ENCODE data around the gene EOLA2. TPM values are rescaled to one million over a fixed set of nuclear protein-coding genes. Genes with fewer than 3 reads are reported as not detected.
A peak's percentile ranks its signal among the peaks of the same experiment; 100 is the strongest.

Gene EOLA2
- 16.3 TPM for total RNA-seq (2013)
- 10 to 100 TPM; 10.1 to 66.6 (median 22.5) TPM for polyA plus RNA-seq
- polyA minus RNA-seq: 13.0 and 17.2 TPM in 2 replicates
- 3.5 to 13.5 (median 11.9) reads per million in 11 experiments for total RNA-seq

GRCh38 chrX:149938427-149938880 lies at the start of gene EOLA2:
TSS of gene EOLA2 (minus strand) at chrX:149938491. CDS start at chrX:149933874, 4,617 bp downstream.
- 0% methylated on average over 31 of the region's 39 CpGs for WGBS (ENCODE audit: insufficient coverage)
- TF ChIP-seq CTCF (IDR thresholded peaks at IDR 0.05): peak; percentile 36
- intact Hi-C loops (cut with micrococcal nuclease): no loop called here

GRCh38 chrX:149987613-149988012 lies 49.3 kb upstream of the EOLA2 start:
- intact Hi-C loops (cut with micrococcal nuclease): no loop called here
- no peaks in the 10 kb centered on the region for H3K27me3 Mint-ChIP-seq (ENCODE audit: low read depth in 3 of 3)

More at GRCh38 chrX:149938427-149938880, at the start of gene EOLA2:
- peaks cover 3 to 5% of the 10 kb centered on the region in 2 donors for H3K36me3 ChIP-seq (replicated peaks in 1 of 2; ENCODE audit: control insufficient read depth in 1 of 2, insufficient read depth in 2 of 2, low read length in 2 of 2)
- H3K27ac ChIP-seq (ENCODE audit: low read depth in 1 of 2, low read length in 2 of 2): peak within 1 kb of the TSS; percentile 87 to 95
- H3K9ac ChIP-seq (ENCODE audit: insufficient read depth, low read length, poor library complexity, severe bottlenecking): peak within 1 kb of the TSS; percentile 77
- peaks cover 11 to 14% of the 10 kb centered on the region in 2 donors for H3K36me3 Mint-ChIP-seq
- peak within 1 kb of the TSS; percentile 77 to 89 for H3K4me3 Mint-ChIP-seq
- H3K4me2 ChIP-seq (replicated peaks; ENCODE audit: extremely low read depth, low read length, poor library complexity, severe bottlenecking): peak within 1 kb of the TSS; percentile 77
- H3K9me3 Mint-ChIP-seq: peaks cover 0 to 15% (median 8%) of the 10 kb centered on the region in 7 donors
- H3K27me3 ChIP-seq (ENCODE audit: control insufficient read depth in 2 of 2, insufficient read depth in 2 of 2, low read length in 2 of 2): no peaks in the 10 kb centered on the region
- H4K20me1 ChIP-seq (ENCODE audit: insufficient read depth, low read length): no peaks in the 10 kb centered on the region
- peak within 1 kb of the TSS; percentile 76 for H2AFZ ChIP-seq (ENCODE audit: insufficient read depth, low read depth, low read length, poor library complexity, severe bottlenecking)
- H3K4me3 ChIP-seq (replicated peaks in 1 of 3; ENCODE audit: low read depth in 2 of 3, low read length in 3 of 3): peak within 1 kb of the TSS; percentile 54 to 82 (median 81)
- no peaks in the 10 kb centered on the region for H3K9me3 ChIP-seq (replicated peaks in 1 of 2; ENCODE audit: control insufficient read depth in 1 of 2, insufficient read depth in 1 of 2, low read length in 2 of 2)
- H3K4me1 ChIP-seq (ENCODE audit: control insufficient read depth in 1 of 2, insufficient read depth in 2 of 2, low read length in 2 of 2): peaks cover 10 to 16% of the 10 kb centered on the region in 2 donors
- H3K79me2 ChIP-seq (ENCODE audit: insufficient read depth, low read length): peaks cover 11% of the 10 kb centered on the region
- peak; percentile 92 to 98 (median 98) for DNase-seq
- peak within 1 kb of the TSS; percentile 95 to 99 (median 98) for H3K27ac Mint-ChIP-seq
- peaks cover 19% of the 10 kb centered on the region for H3K4me1 Mint-ChIP-seq
- H3K27me3 Mint-ChIP-seq (ENCODE audit: low read depth in 3 of 3): peaks cover 0 to 2% (median 1%) of the 10 kb centered on the region in 3 donors

More at GRCh38 chrX:149987613-149988012, 49.3 kb upstream of the EOLA2 start:
- peaks cover 2 to 4% of the 10 kb centered on the region in 2 donors for H3K36me3 Mint-ChIP-seq
- H3K4me2 ChIP-seq (replicated peaks; ENCODE audit: extremely low read depth, low read length, poor library complexity, severe bottlenecking): no peak overlapping the region
- H3K9me3 Mint-ChIP-seq: no peaks in the 10 kb centered on the region
- H4K20me1 ChIP-seq (ENCODE audit: insufficient read depth, low read length): no peaks in the 10 kb centered on the region
- no peak for TF ChIP-seq CTCF (IDR thresholded peaks at IDR 0.05)
- no peak overlapping the region for H3K27ac Mint-ChIP-seq
- H3K79me2 ChIP-seq (ENCODE audit: insufficient read depth, low read length): no peaks in the 10 kb centered on the region
- H3K4me1 ChIP-seq (ENCODE audit: control insufficient read depth in 1 of 2, insufficient read depth in 2 of 2, low read length in 2 of 2): no peaks in the 10 kb centered on the region
- H3K4me1 Mint-ChIP-seq: peaks cover 6% of the 10 kb centered on the region
- no peak overlapping the region for H3K9ac ChIP-seq (ENCODE audit: insufficient read depth, low read length, poor library complexity, severe bottlenecking)
- no peak overlapping the region for H3K4me3 Mint-ChIP-seq
- no peak overlapping the region for H3K27ac ChIP-seq (ENCODE audit: low read depth in 1 of 2, low read length in 2 of 2)
- DNase-seq: no peak
- no peaks in the 10 kb centered on the region for H3K27me3 ChIP-seq (ENCODE audit: control insufficient read depth in 2 of 2, insufficient read depth in 2 of 2, low read length in 2 of 2)
- no peak overlapping the region for H2AFZ ChIP-seq (ENCODE audit: insufficient read depth, low read depth, low read length, poor library complexity, severe bottlenecking)
- no peak overlapping the region for H3K4me3 ChIP-seq (replicated peaks in 1 of 3; ENCODE audit: low read depth in 2 of 3, low read length in 3 of 3)
- peaks cover under 1 to 4% of the 10 kb centered on the region in 2 donors for H3K36me3 ChIP-seq (replicated peaks in 1 of 2; ENCODE audit: control insufficient read depth in 1 of 2, insufficient read depth in 2 of 2, low read length in 2 of 2)
- H3K9me3 ChIP-seq (replicated peaks in 1 of 2; ENCODE audit: control insufficient read depth in 1 of 2, insufficient read depth in 1 of 2, low read length in 2 of 2): no peaks in the 10 kb centered on the region

All from CD14-positive monocyte (primary cell).